HCT116 (cell line): ENCODE results near the gene WDR45B. TPM values are rescaled to one million over a fixed set of nuclear protein-coding genes. Genes with fewer than 3 reads are reported as not detected.

Source experiments
- ATAC-seq: fragments of 200-7000 bp; cut with Tn5 transposase; 2 replicates; pipeline ENCODE4 v1.9.1; 2020; ENCODE audit warnings: mild to moderate bottlenecking, moderate library complexity
- BruUV-seq: library from RNA; stranded (reverse); fragments of 400-500 nt; replicated peaks from 2 replicates; lab custom pipeline; 2021; lab: Mats Ljungman, UMichigan
- CTCF ChIA-PET: fragments of 300-600 bp; sonication (Branson Sonifier 250); formaldehyde crosslinking; loops from one replicate; lab custom pipeline; 2021; ENCODE audit warnings: antibody characterized with exemption; lab: Charles Lee
- POLR2A ChIA-PET: fragments of 300-600, 350-600 bp; sonication (Branson Sonifier 250); formaldehyde crosslinking; loops from one replicate; lab custom pipeline; 2021; ENCODE audit warnings: antibody characterized with exemption; lab: Charles Lee
- RAD21 ChIA-PET, 2 experiments: fragments of 300-600 bp; sonication (Branson Sonifier 250); formaldehyde crosslinking; loops; one replicate each; lab custom pipeline; 2023; ENCODE audit warnings: low total read pairs in 2 of 2; ENCODE audit not compliant: uncharacterized antibody in 2 of 2, unreplicated experiment in 2 of 2, low non-redundant PET in 1 of 2; lab: Charles Lee
- DNase-seq: peaks from one replicate; pipeline ENCODE4 v3.0.0-alpha.2; 2010; ENCODE audit warnings: low read depth, low spot score
- H2AFZ ChIP-seq: fragments of 200-600 bp; shearing (Covaris generic), sonication (generic); 2 replicates; pipeline ENCODE4 v1.6.1; 2017; ENCODE audit warnings: low read depth, mixed run types, mixed read lengths, antibody characterized with exemption, low read length; ENCODE audit not compliant: poor library complexity, severe bottlenecking
- H3K27ac ChIP-seq: 2 replicates; pipeline ENCODE4 v1.5.1; 2012; ENCODE audit warnings: low read depth, low read length
- H3K27me3 ChIP-seq: fragments of 200-600 bp; sonication (generic); 2 replicates; pipeline ENCODE4 v1.6.1; 2016; ENCODE audit warnings: mixed run types, low read length, mixed read lengths; ENCODE audit not compliant: insufficient read depth
- H3K36me3 ChIP-seq, 2 experiments: fragments of 200-500 bp in 1 of 2; fragments of 200-600 bp in 1 of 2; sonication (Bioruptor generic) in 1 of 2; sonication (generic) in 1 of 2; 2 replicates each; pipeline versions ENCODE4 v1.5.1 to v1.6.1; 2014 to 2016; ENCODE audit warnings: low read length in 2 of 2, inconsistent platforms in 1 of 2, mixed read lengths in 1 of 2, mixed run types in 1 of 2; ENCODE audit not compliant: insufficient read depth in 2 of 2, control insufficient read depth in 1 of 2
- H3K4me1 ChIP-seq, 2 experiments: fragments of 200-600 bp in 1 of 2; sonication (generic) in 1 of 2; 2 replicates each; pipeline versions ENCODE4 v1.5.1 to v1.6.1; 2012 to 2017; ENCODE audit warnings: low read length in 2 of 2, inconsistent platforms in 1 of 2, mild to moderate bottlenecking in 1 of 2, mixed read lengths in 1 of 2, mixed run types in 1 of 2, moderate library complexity in 1 of 2; ENCODE audit not compliant: insufficient read depth in 2 of 2, control insufficient read depth in 1 of 2
- H3K4me2 ChIP-seq: fragments of 200-600 bp; sonication (generic); 2 replicates; pipeline ENCODE4 v1.6.1; 2017; ENCODE audit warnings: mixed run types, low read length, mixed read lengths
- H3K4me3 ChIP-seq, 2 experiments: fragments of 200-600 bp in 1 of 2; sonication (generic) in 1 of 2; replicated peaks in 1 of 2; 2 replicates each; pipeline ENCODE4 v1.5.1; 2011 to 2016; ENCODE audit warnings: low read length in 2 of 2, control low read depth in 1 of 2, low read depth in 1 of 2, mild to moderate bottlenecking in 1 of 2, mixed read lengths in 1 of 2, mixed run types in 1 of 2
- H3K79me2 ChIP-seq: fragments of 200-600 bp; sonication (generic); 2 replicates; pipeline ENCODE4 v1.6.1; 2017; ENCODE audit warnings: mild to moderate bottlenecking, mixed run types, low read length, moderate library complexity, mixed read lengths; ENCODE audit not compliant: insufficient read depth
- H3K9ac ChIP-seq: fragments of 200-600 bp; sonication (generic); 2 replicates; pipeline ENCODE4 v1.6.1; 2016; ENCODE audit warnings: low read length, mixed read lengths
- H3K9me2 ChIP-seq: fragments of 200-600 bp; sonication (generic), shearing (Covaris generic); 2 replicates; pipeline ENCODE4 v1.6.1; 2017; ENCODE audit warnings: mixed run types, mild to moderate bottlenecking, moderate library complexity; ENCODE audit not compliant: insufficient read depth
- H3K9me3 ChIP-seq, 2 experiments: fragments of 200-500 bp in 1 of 2; fragments of 200-600 bp in 1 of 2; sonication (Bioruptor generic) in 1 of 2; sonication (generic) in 1 of 2; 2 replicates each; pipeline ENCODE4 v1.6.1; 2014 to 2017; ENCODE audit warnings: low read length in 2 of 2, mixed read lengths in 2 of 2, inconsistent platforms in 1 of 2, low read depth in 1 of 2, mild to moderate bottlenecking in 1 of 2, mixed run types in 1 of 2, moderate library complexity in 1 of 2; ENCODE audit not compliant: control insufficient read depth in 1 of 2, insufficient read depth in 1 of 2
- H4K20me1 ChIP-seq: fragments of 200-600 bp; sonication (generic), shearing (Covaris generic); 2 replicates; pipeline ENCODE4 v1.6.1; 2017; ENCODE audit warnings: mixed run types, mild to moderate bottlenecking, moderate library complexity; ENCODE audit not compliant: insufficient read depth
- CBX3 ChIP-seq: IDR thresholded peaks from 2 replicates; pipeline ENCODE4 v1.6.1; 2012; ENCODE audit warnings: low read depth
- CEBPB ChIP-seq: IDR thresholded peaks from 2 replicates; pipeline ENCODE4 v1.6.1; 2012; ENCODE audit warnings: low read depth
- EGR1 ChIP-seq: IDR thresholded peaks from 2 replicates; pipeline ENCODE4 v1.6.1; 2012; ENCODE audit warnings: low read depth
- ELF1 ChIP-seq: IDR thresholded peaks from 2 replicates; pipeline ENCODE4 v1.6.1; 2012; ENCODE audit warnings: low read depth, borderline replicate concordance
- EZH2 ChIP-seq: fragments of 200-600 bp; sonication (generic); IDR thresholded peaks from 2 replicates; pipeline ENCODE4 v1.6.1; 2017; ENCODE audit warnings: antibody characterized with exemption, mixed run types
- EZH2phosphoT487 ChIP-seq: fragments of 200-600 bp; IDR thresholded peaks from 2 replicates; pipeline ENCODE4 v1.6.1; 2018; ENCODE audit warnings: antibody characterized with exemption, borderline replicate concordance
- FOSL1 ChIP-seq: IDR thresholded peaks from 2 replicates; pipeline ENCODE4 v1.6.1; 2012; ENCODE audit warnings: low read depth
- POLR2A ChIP-seq: IDR thresholded peaks from 2 replicates; pipeline ENCODE4 v1.7.0; 2011; ENCODE audit warnings: borderline replicate concordance; ENCODE audit not compliant: insufficient read depth, insufficient read length; ENCODE audit errors: extremely low read depth
- POLR2AphosphoS5 ChIP-seq: IDR thresholded peaks from 2 replicates; pipeline ENCODE4 v1.6.1; 2011; ENCODE audit warnings: mild to moderate bottlenecking, low read depth, low read length, moderate library complexity
- SIN3A ChIP-seq: IDR thresholded peaks from 2 replicates; pipeline ENCODE4 v1.6.1; 2012; ENCODE audit warnings: low read depth
- SP1 ChIP-seq: IDR thresholded peaks from 2 replicates; pipeline ENCODE4 v1.6.1; 2012; ENCODE audit warnings: low read depth
- SRF ChIP-seq: IDR thresholded peaks from 2 replicates; pipeline ENCODE4 v1.6.1; 2012; ENCODE audit warnings: low read depth
- TCF7L2 ChIP-seq: IDR thresholded peaks from 2 replicates; pipeline ENCODE4 v1.7.0; 2011; ENCODE audit warnings: borderline replicate concordance, inconsistent platforms; ENCODE audit not compliant: insufficient read depth, insufficient read length; ENCODE audit errors: extremely low read depth
- ZFX ChIP-seq: fragments of 450-650 bp; IDR thresholded peaks from 2 replicates; pipeline ENCODE4 v1.6.1; 2017
- ZNF274 ChIP-seq: fragments of 200-500 bp; sonication (Bioruptor generic); IDR thresholded peaks from 2 replicates; pipeline ENCODE4 v1.6.1; 2014; ENCODE audit warnings: mild to moderate bottlenecking, low read depth, low read length, inconsistent platforms
- intact Hi-C: fragments of 100-400 bp; cut with micrococcal nuclease; formaldehyde crosslinking; loops from 2 replicates; pipeline ENCODE4 v1.10.0; 2022
- total RNA-seq: library from RNA; stranded (reverse); gene quantifications from one replicate; pipeline ENCODE4 v1.2.1, GENCODE V29; 2021; ENCODE audit not compliant: unreplicated experiment
- TF ChIP-seq, protein P1 (sequence below): IDR thresholded peaks from 2 replicates; pipeline ENCODE4 v1.6.1; 2011; ENCODE audit warnings: mild to moderate bottlenecking, low read length, moderate library complexity; ENCODE audit not compliant: insufficient replicate concordance; ENCODE audit errors: extremely low read depth
- TF ChIP-seq, protein P2 (sequence below), 3 experiments: fragments of 200-600 bp in 1 of 3; sonication (generic) in 1 of 3; IDR thresholded peaks in 2 of 3; conservative IDR thresholded peaks in 1 of 3; 2 replicates each; pipeline ENCODE4 v1.5.1; 2012 to 2017; ENCODE audit warnings: low read depth in 2 of 3, low read length in 2 of 3, antibody characterized with exemption in 1 of 3, borderline replicate concordance in 1 of 3, control low read depth in 1 of 3, mild to moderate bottlenecking in 1 of 3, mixed read lengths in 1 of 3, mixed run types in 1 of 3, moderate library complexity in 1 of 3; ENCODE audit not compliant: insufficient read depth in 1 of 3
- TF ChIP-seq, protein P3 (sequence below): IDR thresholded peaks from 2 replicates; pipeline ENCODE4 v1.6.1; 2012
- TF ChIP-seq, protein P4 (sequence below): IDR thresholded peaks from 2 replicates; pipeline ENCODE4 v1.6.1; 2012
- TF ChIP-seq, protein P5 (sequence below): IDR thresholded peaks from 2 replicates; pipeline ENCODE4 v1.6.1; 2012; ENCODE audit warnings: low read depth

WDR45B gene
- total RNA-seq, 1 experiment from 2014 or later: 117 TPM

DNA sequence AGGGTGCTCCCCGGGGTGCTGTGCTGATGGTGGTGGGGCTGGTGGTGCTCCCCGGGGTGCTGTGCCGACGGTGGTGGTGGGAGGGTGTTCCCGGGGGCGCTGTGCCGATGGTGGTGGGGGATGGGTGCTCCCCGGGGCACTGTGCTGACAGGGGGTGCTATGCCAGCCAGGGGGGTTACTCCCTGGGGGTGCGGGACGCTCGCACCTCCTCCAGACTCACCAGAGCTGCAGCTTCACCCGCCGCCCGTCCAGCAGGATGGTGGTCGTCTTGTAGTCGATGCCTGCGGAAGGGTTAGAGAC lies 16.0 kb upstream of the WDR45B start:
- H3K9me2 ChIP-seq: no peaks in the 10 kb centered on the region
- H3K4me2 ChIP-seq: no peak overlapping the region
- no peak overlapping the region for H3K4me3 ChIP-seq
- ChIA-PET POLR2A (no interaction called here), CTCF (no interaction called here), RAD21 (no interaction called here)
- DNase-seq (no peak), ATAC-seq (no peak)
- no peaks in the 10 kb centered on the region for H3K27me3 ChIP-seq
- no peaks in the 10 kb centered on the region for H4K20me1 ChIP-seq
- no peak overlapping the region for H2AFZ ChIP-seq
- intact Hi-C loops: no loop called here
- H3K9ac ChIP-seq: no peak overlapping the region
- H3K27ac ChIP-seq: no peak overlapping the region
- peaks cover 0 to 8% of the 10 kb centered on the region in 2 experiments; a peak in 1 of 4 replicates for H3K4me1 ChIP-seq
- H3K79me2 ChIP-seq: no peaks in the 10 kb centered on the region
- BruUV-seq: no TSS peak
- TF ChIP-seq EZH2 (no peak), SIN3A (no peak), EZH2phosphoT487 (no peak), SRF (no peak), SP1 (no peak), CBX3 (no peak), ZFX (no peak), CEBPB (no peak), POLR2AphosphoS5 (no peak), EGR1 (no peak), ELF1 (no peak), FOSL1 (no peak), ZNF274 (no peak), TCF7L2 (no peak), POLR2A (no peak)
- TF ChIP-seq, protein P1, sequence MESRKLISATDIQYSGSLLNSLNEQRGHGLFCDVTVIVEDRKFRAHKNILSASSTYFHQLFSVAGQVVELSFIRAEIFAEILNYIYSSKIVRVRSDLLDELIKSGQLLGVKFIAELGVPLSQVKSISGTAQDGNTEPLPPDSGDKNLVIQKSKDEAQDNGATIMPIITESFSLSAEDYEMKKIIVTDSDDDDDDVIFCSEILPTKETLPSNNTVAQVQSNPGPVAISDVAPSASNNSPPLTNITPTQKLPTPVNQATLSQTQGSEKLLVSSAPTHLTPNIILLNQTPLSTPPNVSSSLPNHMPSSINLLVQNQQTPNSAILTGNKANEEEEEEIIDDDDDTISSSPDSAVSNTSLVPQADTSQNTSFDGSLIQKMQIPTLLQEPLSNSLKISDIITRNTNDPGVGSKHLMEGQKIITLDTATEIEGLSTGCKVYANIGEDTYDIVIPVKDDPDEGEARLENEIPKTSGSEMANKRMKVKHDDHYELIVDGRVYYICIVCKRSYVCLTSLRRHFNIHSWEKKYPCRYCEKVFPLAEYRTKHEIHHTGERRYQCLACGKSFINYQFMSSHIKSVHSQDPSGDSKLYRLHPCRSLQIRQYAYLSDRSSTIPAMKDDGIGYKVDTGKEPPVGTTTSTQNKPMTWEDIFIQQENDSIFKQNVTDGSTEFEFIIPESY: no peak
- TF ChIP-seq, protein P2, sequence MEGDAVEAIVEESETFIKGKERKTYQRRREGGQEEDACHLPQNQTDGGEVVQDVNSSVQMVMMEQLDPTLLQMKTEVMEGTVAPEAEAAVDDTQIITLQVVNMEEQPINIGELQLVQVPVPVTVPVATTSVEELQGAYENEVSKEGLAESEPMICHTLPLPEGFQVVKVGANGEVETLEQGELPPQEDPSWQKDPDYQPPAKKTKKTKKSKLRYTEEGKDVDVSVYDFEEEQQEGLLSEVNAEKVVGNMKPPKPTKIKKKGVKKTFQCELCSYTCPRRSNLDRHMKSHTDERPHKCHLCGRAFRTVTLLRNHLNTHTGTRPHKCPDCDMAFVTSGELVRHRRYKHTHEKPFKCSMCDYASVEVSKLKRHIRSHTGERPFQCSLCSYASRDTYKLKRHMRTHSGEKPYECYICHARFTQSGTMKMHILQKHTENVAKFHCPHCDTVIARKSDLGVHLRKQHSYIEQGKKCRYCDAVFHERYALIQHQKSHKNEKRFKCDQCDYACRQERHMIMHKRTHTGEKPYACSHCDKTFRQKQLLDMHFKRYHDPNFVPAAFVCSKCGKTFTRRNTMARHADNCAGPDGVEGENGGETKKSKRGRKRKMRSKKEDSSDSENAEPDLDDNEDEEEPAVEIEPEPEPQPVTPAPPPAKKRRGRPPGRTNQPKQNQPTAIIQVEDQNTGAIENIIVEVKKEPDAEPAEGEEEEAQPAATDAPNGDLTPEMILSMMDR (IDR thresholded peaks at IDR 0.05 in 2 of 3, conservative IDR thresholded peaks at IDR 0.05 in 1 of 3; ENCODE audit: borderline replicate concordance in 1 of 3, insufficient read depth in 1 of 3, low read depth in 2 of 3, low read length in 2 of 3): no peak
- TF ChIP-seq, protein P3, sequence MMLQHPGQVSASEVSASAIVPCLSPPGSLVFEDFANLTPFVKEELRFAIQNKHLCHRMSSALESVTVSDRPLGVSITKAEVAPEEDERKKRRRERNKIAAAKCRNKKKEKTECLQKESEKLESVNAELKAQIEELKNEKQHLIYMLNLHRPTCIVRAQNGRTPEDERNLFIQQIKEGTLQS: no peak
- TF ChIP-seq, protein P4, sequence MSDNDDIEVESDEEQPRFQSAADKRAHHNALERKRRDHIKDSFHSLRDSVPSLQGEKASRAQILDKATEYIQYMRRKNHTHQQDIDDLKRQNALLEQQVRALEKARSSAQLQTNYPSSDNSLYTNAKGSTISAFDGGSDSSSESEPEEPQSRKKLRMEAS: no peak
- TF ChIP-seq, protein P5, sequence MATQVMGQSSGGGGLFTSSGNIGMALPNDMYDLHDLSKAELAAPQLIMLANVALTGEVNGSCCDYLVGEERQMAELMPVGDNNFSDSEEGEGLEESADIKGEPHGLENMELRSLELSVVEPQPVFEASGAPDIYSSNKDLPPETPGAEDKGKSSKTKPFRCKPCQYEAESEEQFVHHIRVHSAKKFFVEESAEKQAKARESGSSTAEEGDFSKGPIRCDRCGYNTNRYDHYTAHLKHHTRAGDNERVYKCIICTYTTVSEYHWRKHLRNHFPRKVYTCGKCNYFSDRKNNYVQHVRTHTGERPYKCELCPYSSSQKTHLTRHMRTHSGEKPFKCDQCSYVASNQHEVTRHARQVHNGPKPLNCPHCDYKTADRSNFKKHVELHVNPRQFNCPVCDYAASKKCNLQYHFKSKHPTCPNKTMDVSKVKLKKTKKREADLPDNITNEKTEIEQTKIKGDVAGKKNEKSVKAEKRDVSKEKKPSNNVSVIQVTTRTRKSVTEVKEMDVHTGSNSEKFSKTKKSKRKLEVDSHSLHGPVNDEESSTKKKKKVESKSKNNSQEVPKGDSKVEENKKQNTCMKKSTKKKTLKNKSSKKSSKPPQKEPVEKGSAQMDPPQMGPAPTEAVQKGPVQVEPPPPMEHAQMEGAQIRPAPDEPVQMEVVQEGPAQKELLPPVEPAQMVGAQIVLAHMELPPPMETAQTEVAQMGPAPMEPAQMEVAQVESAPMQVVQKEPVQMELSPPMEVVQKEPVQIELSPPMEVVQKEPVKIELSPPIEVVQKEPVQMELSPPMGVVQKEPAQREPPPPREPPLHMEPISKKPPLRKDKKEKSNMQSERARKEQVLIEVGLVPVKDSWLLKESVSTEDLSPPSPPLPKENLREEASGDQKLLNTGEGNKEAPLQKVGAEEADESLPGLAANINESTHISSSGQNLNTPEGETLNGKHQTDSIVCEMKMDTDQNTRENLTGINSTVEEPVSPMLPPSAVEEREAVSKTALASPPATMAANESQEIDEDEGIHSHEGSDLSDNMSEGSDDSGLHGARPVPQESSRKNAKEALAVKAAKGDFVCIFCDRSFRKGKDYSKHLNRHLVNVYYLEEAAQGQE: no peak
- H3K9me3 ChIP-seq: peaks cover 0 to 5% of the 10 kb centered on the region in 2 experiments; a peak in 1 of 4 replicates
- no peaks in the 10 kb centered on the region for H3K36me3 ChIP-seq
